Body of pancreas (tissue), 4 donors: ENCODE results near the gene PRDM16.

Source experiments
- POLR2A ChIP-seq, 3 donors: fragments of 450-650 bp; IDR thresholded peaks; one replicate each; pipeline ENCODE4 v1.6.1; 2016; ENCODE audit warnings: antibody characterized with exemption in 3 of 3, mild to moderate bottlenecking in 2 of 3
- TF ChIP-seq, protein P1 (sequence below), 7 experiments: fragments of 450-650 bp in 4 of 7; fragments of 200-600 bp in 3 of 7; sonication (generic) in 3 of 7; IDR thresholded peaks; one replicate each; pipeline ENCODE4 v1.5.1; 2016 to 2019; ENCODE audit warnings: antibody characterized with exemption in 7 of 7

DNA sequence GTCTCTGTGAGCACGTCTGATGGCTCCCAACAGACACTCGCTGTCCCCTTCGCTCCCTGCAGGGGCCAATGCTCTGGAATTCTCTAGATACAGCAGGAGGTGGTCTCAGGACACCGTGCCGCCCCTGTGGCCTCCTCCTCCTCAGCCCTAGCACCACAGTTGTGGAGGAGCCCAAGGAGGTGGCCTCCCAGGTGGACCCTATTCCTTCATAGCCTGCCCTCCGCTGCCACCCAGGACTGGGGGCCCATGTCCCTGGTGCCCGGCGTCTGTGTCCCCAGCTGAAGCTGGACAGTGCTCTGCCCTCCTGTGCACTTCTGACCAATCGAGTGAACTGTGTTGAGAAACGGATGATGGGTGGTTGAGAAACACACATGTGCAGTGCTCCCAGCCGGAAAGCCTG is 235.7 kb downstream of the PRDM16 start:
- TF ChIP-seq, protein P1, sequence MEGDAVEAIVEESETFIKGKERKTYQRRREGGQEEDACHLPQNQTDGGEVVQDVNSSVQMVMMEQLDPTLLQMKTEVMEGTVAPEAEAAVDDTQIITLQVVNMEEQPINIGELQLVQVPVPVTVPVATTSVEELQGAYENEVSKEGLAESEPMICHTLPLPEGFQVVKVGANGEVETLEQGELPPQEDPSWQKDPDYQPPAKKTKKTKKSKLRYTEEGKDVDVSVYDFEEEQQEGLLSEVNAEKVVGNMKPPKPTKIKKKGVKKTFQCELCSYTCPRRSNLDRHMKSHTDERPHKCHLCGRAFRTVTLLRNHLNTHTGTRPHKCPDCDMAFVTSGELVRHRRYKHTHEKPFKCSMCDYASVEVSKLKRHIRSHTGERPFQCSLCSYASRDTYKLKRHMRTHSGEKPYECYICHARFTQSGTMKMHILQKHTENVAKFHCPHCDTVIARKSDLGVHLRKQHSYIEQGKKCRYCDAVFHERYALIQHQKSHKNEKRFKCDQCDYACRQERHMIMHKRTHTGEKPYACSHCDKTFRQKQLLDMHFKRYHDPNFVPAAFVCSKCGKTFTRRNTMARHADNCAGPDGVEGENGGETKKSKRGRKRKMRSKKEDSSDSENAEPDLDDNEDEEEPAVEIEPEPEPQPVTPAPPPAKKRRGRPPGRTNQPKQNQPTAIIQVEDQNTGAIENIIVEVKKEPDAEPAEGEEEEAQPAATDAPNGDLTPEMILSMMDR (IDR thresholded peaks at IDR 0.05), result no peak
- no peak for TF ChIP-seq POLR2A (IDR thresholded peaks at IDR 0.05)
